Transverse colon (tissue), 4 donors: ENCODE results near the gene SCN2A. TPM values are rescaled to one million over a fixed set of nuclear protein-coding genes. Genes with fewer than 3 reads are reported as not detected.

Experiments used
- DNase-seq: peaks from one replicate; pipeline ENCODE4 v3.0.0-alpha.2; 2019
- H3K27ac ChIP-seq, 4 donors: fragments of 200-600 bp; sonication (generic); 2 replicates each; pipeline ENCODE4 v1.5.1; 2016 to 2018; ENCODE audit warnings: inconsistent platforms in 4 of 4
- H3K27me3 ChIP-seq: fragments of 200-600 bp; sonication (generic); 2 replicates; pipeline ENCODE4 v1.5.1; 2017; ENCODE audit warnings: inconsistent platforms
- H3K36me3 ChIP-seq, 4 donors: fragments of 200-600 bp; sonication (generic); 2 replicates each; pipeline ENCODE4 v1.5.1; 2017 to 2019; ENCODE audit warnings: inconsistent platforms in 4 of 4
- H3K4me1 ChIP-seq, 4 donors: fragments of 200-600 bp; sonication (generic); 2 replicates each; pipeline ENCODE4 v1.5.1; 2017 to 2020; ENCODE audit warnings: inconsistent platforms in 4 of 4
- H3K4me3 ChIP-seq, 4 donors: fragments of 200-600 bp; sonication (generic); 1 replicate in 1 of 4; 2 replicates in 3 of 4; pipeline versions ENCODE4 v1.5.1 to v1.6.1; 2017 to 2019; ENCODE audit warnings: inconsistent platforms in 4 of 4
- H3K9me3 ChIP-seq, 2 donors: fragments of 200-600 bp; sonication (generic); 2 replicates each; pipeline ENCODE4 v1.5.1; 2017 to 2019; ENCODE audit warnings: inconsistent platforms in 2 of 2
- CTCF ChIP-seq, 5 experiments: fragments of 200-600 bp in 3 of 5; fragments of 450-650 bp in 2 of 5; sonication (generic) in 3 of 5; IDR thresholded peaks; 1 replicate in 2 of 5; 2 replicates in 3 of 5; pipeline ENCODE4 v1.5.1; 2016 to 2017; ENCODE audit warnings: antibody characterized with exemption in 5 of 5, inconsistent platforms in 3 of 5, mild to moderate bottlenecking in 2 of 5, moderate library complexity in 1 of 5
- EP300 ChIP-seq: sonication (generic); formaldehyde crosslinking; IDR thresholded peaks from one replicate; pipeline ENCODE4 v1.6.1; 2017; ENCODE audit warnings: antibody characterized with exemption, low read depth
- POLR2A ChIP-seq: fragments of 450-650 bp; IDR thresholded peaks from one replicate; pipeline ENCODE4 v1.6.1; 2016; ENCODE audit warnings: antibody characterized with exemption, mild to moderate bottlenecking, moderate library complexity
- POLR2AphosphoS5 ChIP-seq, 3 donors: sonication (generic); formaldehyde crosslinking; IDR thresholded peaks; one replicate each; pipeline ENCODE4 v1.6.1; 2016; ENCODE audit warnings: antibody characterized with exemption in 3 of 3
- WGBS, 2 donors: methylation state at CpG; one replicate each; pipeline ENCODE4 v1.1.5; 2018; ENCODE audit warnings: low coverage in 1 of 2; 5-methylcytosine and 5-hydroxymethylcytosine counted together
- in situ Hi-C, 4 donors: fragments of 200-750 bp; cut with MboI; loops; one replicate each; pipeline versions ENCODE4 v1.15.0 to v1.15.1; 2017; ENCODE audit warnings: low sequenced_read_pairs in 3 of 4, low pct_ligation_motif_present in 1 of 4, low pct_unique_long_range_greater_than_20kb in 1 of 4
- intact Hi-C: fragments of 100-400 bp; cut with DNase I; formaldehyde crosslinking; loops from one replicate; pipeline ENCODE4 v1.15.1; 2023; ENCODE audit warnings: low total_unique reads
- total RNA-seq, 4 donors: library from RNA; depleted of rRNA; stranded (reverse); fragments of >200 nt; gene quantifications; one replicate each; pipeline ENCODE4 v1.1.0, GENCODE V29; 2016

The SCN2A gene
- total RNA-seq, 4 donors from 2014 or later, result 0.14 to 0.32 TPM; not detected in 2

- no peaks in the 10 kb centered on the region for H3K36me3 ChIP-seq
- H3K4me3 ChIP-seq, result no peak overlapping the region
- no peaks in the 10 kb centered on the region for H3K27me3 ChIP-seq
- no peaks in the 10 kb centered on the region for H3K9me3 ChIP-seq
- DNase-seq, result no peak
- no peaks in the 10 kb centered on the region for H3K4me1 ChIP-seq
- TF ChIP-seq POLR2AphosphoS5 (IDR thresholded peaks at IDR 0.05) (no peak), CTCF (IDR thresholded peaks at IDR 0.05) (no peak), EP300 (no peak), POLR2A (no peak)
- 62 to 68% methylated on average over 6 to 11 of the region's 11 CpGs for WGBS, 2 donors
- intact Hi-C loops (no loop called here), in situ Hi-C loops (no loop called here)
- no peak overlapping the region for H3K27ac ChIP-seq
Observed at GRCh38 chr2:165369131-165369897, 130.1 kb downstream of the SCN2A start.

GRCh38 chr2:165369898-165370296, 130.7 kb downstream of the SCN2A start:
- Histone ChIP-seq H3K36me3 (no peaks in the 10 kb centered on the region), H3K4me1 (no peaks in the 10 kb centered on the region), H3K27me3 (no peaks in the 10 kb centered on the region), H3K27ac (no peak overlapping the region), H3K4me3 (no peak overlapping the region), H3K9me3 (no peaks in the 10 kb centered on the region)
- no peak for DNase-seq
- in situ Hi-C loops, result no loop called here
- intact Hi-C loops, result no loop called here
- TF ChIP-seq POLR2A (no peak), POLR2AphosphoS5 (IDR thresholded peaks at IDR 0.05) (no peak), CTCF (IDR thresholded peaks at IDR 0.05) (no peak), EP300 (no peak)
- 69 to 75% methylated on average over 2 of the region's 2 CpGs for WGBS, 2 donors

- Histone ChIP-seq H3K9me3 (no peaks in the 10 kb centered on the region), H3K4me3 (no peak overlapping the region), H3K4me1 (no peaks in the 10 kb centered on the region), H3K27ac (no peak overlapping the region), H3K27me3 (no peaks in the 10 kb centered on the region), H3K36me3 (no peaks in the 10 kb centered on the region)
- DNase-seq, result no peak
- 57 to 82% methylated on average over 6 of the region's 6 CpGs for WGBS, 2 donors
- TF ChIP-seq EP300 (no peak), POLR2AphosphoS5 (IDR thresholded peaks at IDR 0.05) (no peak), POLR2A (no peak), CTCF (IDR thresholded peaks at IDR 0.05) (no peak)
- intact Hi-C loops, result no loop called here
- in situ Hi-C loops, result no loop called here
Observed at GRCh38 chr2:165371356-165371755, 132.1 kb downstream of the SCN2A start.

- Histone ChIP-seq H3K4me3 (no peak overlapping the region), H3K27me3 (no peaks in the 10 kb centered on the region), H3K9me3 (no peaks in the 10 kb centered on the region), H3K4me1 (no peaks in the 10 kb centered on the region), H3K36me3 (no peaks in the 10 kb centered on the region), H3K27ac (no peak overlapping the region)
- no peak for TF ChIP-seq POLR2AphosphoS5 (IDR thresholded peaks at IDR 0.05)
- TF ChIP-seq POLR2A, result no peak
- TF ChIP-seq CTCF (IDR thresholded peaks at IDR 0.05), result no peak
- no peak for TF ChIP-seq EP300
- DNase-seq, result no peak
- in situ Hi-C loops (no loop called here), intact Hi-C loops (no loop called here)
- WGBS, 2 donors, result 77 to 88% methylated on average over 5 of the region's 5 CpGs
Observed at GRCh38 chr2:165373278-165374010, 134.2 kb downstream of the SCN2A start.
